ENCODE measurements around the gene EGFL7.

Gene EGFL7

DNA sequence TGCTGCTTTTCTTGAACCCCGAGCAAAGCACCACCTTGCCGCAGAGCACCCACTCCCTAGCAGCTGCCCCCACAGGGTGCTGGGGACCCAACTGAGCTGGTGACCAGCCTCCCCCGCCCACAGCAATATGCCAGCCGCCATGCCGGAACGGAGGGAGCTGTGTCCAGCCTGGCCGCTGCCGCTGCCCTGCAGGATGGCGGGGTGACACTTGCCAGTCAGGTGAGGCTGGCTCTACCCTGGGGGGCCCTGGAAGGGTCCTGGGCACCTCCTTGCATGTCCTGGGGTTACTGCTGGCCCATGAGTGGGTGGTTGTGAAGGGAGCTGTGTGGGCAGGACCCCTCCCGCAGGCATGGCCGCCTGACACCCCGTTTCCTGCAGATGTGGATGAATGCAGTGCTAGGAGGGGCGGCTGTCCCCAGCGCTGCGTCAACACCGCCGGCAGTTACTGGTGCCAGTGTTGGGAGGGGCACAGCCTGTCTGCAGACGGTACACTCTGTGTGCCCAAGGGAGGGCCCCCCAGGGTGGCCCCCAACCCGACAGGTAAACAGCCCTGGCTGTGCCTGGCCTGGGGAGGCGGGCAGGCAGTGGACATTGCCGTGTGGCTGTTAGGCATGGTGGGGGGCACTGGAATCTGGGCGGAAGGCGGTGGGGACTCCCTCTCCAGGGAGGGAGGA lies 7.2 kb downstream of the EGFL7 start:
- TF ChIP-seq, protein P1, sequence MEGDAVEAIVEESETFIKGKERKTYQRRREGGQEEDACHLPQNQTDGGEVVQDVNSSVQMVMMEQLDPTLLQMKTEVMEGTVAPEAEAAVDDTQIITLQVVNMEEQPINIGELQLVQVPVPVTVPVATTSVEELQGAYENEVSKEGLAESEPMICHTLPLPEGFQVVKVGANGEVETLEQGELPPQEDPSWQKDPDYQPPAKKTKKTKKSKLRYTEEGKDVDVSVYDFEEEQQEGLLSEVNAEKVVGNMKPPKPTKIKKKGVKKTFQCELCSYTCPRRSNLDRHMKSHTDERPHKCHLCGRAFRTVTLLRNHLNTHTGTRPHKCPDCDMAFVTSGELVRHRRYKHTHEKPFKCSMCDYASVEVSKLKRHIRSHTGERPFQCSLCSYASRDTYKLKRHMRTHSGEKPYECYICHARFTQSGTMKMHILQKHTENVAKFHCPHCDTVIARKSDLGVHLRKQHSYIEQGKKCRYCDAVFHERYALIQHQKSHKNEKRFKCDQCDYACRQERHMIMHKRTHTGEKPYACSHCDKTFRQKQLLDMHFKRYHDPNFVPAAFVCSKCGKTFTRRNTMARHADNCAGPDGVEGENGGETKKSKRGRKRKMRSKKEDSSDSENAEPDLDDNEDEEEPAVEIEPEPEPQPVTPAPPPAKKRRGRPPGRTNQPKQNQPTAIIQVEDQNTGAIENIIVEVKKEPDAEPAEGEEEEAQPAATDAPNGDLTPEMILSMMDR (IDR thresholded peaks at IDR 0.05; ENCODE audit: low read depth, low read length, missing control alignments): no peak
- no peak overlapping the region for H3K4me3 ChIP-seq (ENCODE audit: low read depth, low read length)
- no peak for DNase-seq (ENCODE audit: low read depth)

DNA sequence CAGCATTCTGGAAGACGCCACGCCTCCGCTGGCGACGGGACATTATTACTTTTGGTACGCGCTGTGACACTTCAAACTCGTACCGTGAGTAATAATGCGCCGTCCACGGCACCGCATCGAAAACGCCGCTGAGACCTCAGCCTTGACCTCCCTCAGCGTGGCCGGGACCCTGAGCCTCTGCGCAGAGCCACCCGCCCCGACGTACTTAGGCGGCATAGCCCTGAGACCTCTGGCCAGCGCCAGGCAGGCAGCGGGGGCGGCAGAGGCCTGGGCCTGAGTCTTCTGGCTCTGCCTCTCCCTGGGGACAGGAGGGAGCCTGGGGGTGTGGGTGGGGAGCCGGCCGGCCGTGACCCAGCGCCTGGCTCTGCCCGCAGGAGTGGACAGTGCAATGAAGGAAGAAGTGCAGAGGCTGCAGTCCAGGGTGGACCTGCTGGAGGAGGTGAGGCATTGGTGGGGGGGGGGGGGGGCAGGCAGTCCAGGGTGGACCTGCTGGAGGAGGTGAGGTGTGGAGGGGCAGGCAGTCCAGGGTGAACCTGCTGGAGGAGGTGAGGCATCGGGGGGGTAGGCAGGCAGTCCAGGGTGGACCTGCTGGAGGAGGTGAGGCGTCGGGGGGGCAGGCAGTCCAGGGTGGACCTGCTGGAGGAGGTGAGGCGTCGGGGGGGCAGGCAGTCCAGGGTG lies 8.0 kb downstream of the EGFL7 start:
- TF ChIP-seq, protein P1 (IDR thresholded peaks at IDR 0.05; ENCODE audit: low read depth, low read length, missing control alignments): no peak
- H3K4me3 ChIP-seq (ENCODE audit: low read depth, low read length): no peak overlapping the region
- no peak for DNase-seq (ENCODE audit: low read depth)

DNA sequence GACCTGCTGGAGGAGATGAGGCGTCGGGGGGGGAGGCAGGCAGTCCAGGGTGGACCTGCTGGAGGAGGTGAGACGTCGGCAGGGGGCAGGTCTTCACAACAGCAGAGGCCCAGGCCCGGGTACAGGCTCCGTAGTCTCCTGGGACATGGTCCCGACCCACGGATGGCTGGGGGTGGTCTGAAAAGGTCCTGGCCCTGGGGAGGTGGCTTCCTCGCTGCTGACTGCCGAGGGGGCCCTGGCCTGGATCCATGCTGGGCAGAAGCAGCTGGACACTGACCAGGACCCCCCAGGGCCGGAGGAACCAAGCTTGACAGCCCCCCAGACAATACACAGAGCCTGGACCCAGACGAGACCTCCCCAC lies 8.5 kb downstream of the EGFL7 start:
- no peak overlapping the region for H3K4me3 ChIP-seq (ENCODE audit: low read depth, low read length)
- TF ChIP-seq, protein P1 (IDR thresholded peaks at IDR 0.05; ENCODE audit: low read depth, low read length, missing control alignments): no peak
- DNase-seq (ENCODE audit: low read depth): no peak

DNA sequence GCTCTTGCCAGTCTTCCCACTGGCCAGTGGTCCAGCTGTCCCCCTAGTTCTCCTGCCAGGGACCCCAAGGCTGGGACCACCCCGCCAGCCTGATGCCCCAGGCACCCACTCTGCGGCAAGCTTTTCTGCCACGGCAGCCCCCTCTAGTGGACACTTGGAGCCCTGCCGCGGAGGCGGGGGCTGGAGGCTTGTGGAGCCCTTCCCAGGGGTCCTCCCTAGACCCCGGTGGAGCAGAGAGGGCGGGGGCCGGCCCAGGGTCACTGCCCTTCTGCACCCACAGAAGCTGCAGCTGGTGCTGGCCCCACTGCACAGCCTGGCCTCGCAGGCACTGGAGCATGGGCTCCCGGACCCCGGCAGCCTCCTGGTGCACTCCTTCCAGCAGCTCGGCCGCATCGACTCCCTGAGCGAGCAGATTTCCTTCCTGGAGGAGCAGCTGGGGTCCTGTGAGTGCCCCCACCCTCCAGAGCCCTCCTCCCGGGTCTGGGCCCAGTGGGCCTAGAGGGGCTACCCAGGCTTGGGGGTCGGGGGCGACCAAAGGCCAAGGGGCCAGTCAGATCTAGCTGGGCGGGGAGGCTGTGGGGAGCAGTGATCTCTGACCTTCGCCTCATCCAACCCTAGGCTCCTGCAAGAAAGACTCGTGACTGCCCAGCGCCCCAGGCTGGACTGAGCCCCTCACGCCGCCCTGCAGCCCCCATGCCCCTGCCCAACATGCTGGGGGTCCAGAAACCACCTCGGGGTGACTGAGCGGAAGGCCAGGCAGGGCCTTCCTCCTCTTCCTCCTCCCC lies 9.1 kb downstream of the EGFL7 start:
- TF ChIP-seq, protein P1 (IDR thresholded peaks at IDR 0.05; ENCODE audit: low read depth, low read length, missing control alignments): peak; percentile 87
- DNase-seq (ENCODE audit: low read depth): no peak
- H3K4me3 ChIP-seq (ENCODE audit: low read depth, low read length): no peak overlapping the region

DNA sequence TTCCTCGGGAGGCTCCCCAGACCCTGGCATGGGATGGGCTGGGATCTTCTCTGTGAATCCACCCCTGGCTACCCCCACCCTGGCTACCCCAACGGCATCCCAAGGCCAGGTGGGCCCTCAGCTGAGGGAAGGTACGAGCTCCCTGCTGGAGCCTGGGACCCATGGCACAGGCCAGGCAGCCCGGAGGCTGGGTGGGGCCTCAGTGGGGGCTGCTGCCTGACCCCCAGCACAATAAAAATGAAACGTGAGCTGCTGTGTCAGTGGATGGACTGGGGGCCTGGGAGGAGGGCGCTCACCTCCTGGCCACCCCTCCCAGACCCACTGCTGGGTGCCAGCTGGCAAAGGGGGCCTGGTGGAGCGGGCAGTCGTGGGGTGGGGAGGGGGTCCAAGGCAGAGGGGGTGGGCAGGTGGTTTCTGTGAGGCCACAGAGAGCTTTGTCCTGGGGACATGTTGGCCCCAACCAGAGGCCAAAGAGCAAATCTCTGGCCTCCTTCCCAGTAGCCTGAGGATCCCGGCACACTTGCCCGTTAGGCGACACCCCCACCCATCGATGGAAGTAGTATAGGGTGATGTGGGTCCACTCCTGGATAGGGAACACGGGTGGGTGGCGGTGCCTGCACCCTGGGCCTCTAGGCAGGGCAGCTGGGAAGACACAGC lies 9.8 kb downstream of the EGFL7 start:
- no peak overlapping the region for H3K4me3 ChIP-seq (ENCODE audit: low read depth, low read length)
- no peak for DNase-seq (ENCODE audit: low read depth)
- TF ChIP-seq, protein P1 (IDR thresholded peaks at IDR 0.05; ENCODE audit: low read depth, low read length, missing control alignments): no peak

DNA sequence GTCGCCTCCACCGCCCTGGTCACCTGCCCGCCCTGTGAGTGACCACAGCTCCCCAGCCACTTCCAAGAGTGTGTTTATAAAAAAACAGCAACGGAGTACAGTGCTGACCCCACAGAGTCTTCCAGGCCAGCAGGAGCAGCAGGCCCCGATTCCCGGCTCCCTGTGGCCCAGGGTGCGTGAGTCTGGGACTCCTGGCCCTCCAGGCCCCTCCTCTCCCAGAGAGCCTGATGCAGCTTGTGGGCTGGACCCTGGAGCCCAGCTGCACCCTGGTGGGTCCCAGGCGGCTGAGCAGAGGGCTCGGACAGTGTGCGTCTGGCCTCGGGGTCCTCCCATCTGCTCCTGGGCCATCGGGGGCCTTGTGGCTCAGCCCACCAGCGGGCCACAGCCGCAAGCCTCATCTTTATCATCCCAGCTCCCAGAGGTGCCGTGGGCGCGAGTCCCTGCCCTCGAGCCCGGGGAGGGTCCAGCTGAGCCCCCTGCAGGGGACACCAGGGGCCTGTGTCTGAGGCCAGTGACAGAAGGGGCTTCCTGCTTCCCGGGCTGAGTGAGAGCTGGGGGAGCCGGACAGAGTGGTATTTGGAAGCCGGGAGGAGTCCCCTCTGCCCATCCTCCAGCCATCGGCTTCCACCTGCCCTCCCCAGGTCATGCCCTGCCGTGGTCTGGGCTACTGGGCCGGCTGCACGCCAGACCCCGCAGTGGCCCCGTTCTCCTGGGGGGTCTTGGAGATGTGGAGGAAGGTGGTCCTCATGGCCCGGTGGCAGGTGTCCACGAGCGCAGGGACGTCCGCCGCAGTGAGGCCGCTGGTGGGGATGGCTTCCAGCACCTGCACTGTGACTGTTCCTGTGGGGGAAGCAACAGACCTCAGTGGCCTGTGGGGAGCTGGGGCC lies 10.6 kb downstream of the EGFL7 start:
- TF ChIP-seq, protein P1 (IDR thresholded peaks at IDR 0.05; ENCODE audit: low read depth, low read length, missing control alignments): no peak
- no peak overlapping the region for H3K4me3 ChIP-seq (ENCODE audit: low read depth, low read length)
- no peak for DNase-seq (ENCODE audit: low read depth)

Measured in GM12864 (cell line).